ENCODE data around the gene NGEF. TPM values are rescaled to one million over a fixed set of nuclear protein-coding genes. Genes with fewer than 3 reads are reported as not detected.
"Not testable (repeated sequence)": the region's sequence is repeated elsewhere in the genome, so short reads cannot be mapped to it uniquely, and the experiment has no call there.

Gene NGEF, protein sequence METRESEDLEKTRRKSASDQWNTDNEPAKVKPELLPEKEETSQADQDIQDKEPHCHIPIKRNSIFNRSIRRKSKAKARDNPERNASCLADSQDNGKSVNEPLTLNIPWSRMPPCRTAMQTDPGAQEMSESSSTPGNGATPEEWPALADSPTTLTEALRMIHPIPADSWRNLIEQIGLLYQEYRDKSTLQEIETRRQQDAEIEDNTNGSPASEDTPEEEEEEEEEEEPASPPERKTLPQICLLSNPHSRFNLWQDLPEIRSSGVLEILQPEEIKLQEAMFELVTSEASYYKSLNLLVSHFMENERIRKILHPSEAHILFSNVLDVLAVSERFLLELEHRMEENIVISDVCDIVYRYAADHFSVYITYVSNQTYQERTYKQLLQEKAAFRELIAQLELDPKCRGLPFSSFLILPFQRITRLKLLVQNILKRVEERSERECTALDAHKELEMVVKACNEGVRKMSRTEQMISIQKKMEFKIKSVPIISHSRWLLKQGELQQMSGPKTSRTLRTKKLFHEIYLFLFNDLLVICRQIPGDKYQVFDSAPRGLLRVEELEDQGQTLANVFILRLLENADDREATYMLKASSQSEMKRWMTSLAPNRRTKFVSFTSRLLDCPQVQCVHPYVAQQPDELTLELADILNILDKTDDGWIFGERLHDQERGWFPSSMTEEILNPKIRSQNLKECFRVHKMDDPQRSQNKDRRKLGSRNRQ
- total RNA-seq, result 6.1 TPM

DNA sequence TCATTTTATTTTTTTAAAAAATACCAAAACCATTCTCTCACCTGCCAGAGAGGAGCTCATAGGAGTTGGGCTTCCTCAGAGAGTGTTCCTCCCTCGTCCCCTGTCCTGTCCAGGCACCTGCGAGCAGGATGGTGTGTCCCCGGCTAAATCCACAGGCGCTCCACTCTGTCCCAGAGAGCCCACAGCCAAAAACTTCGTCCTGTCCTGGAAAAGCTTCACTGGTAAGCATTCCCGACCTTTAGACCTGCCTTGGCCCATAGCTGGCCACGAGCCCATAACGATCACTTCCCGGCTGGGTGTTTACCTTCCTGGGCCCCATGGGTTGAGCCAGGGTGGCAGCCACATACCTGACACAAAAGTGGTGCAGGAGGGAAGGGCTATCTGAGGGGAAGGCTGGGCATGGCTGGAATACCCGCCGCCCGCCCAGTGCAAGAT, at the start of gene NGEF:
Gene NGEF, minus strand, starts transcription at position 230 of the 435 bp plus-strand sequence. CDS start 38,366 bp downstream, outside the sequence.
- ATAC-seq, result no peak

DNA sequence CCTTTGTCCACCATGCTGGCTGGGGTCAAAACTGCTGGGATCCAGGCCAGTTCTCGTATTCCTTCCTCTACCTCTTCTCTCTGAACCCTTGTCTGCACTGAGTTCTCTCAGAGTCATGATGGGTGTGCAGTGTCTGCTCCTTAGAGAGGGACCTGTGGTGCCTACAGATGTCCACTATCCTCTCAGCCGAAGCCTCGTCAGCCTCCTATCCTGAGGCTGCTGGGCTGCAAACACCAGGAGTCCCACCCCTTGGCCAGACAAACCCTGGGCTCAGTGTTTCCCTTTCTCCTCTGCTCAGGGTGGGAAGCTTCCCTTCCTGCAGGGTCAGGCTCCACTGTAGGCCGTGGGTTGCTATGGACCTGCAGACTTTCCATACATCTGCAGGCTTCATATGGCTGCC, 49.4 kb upstream of the NGEF start:
- ATAC-seq, result no peak

DNA sequence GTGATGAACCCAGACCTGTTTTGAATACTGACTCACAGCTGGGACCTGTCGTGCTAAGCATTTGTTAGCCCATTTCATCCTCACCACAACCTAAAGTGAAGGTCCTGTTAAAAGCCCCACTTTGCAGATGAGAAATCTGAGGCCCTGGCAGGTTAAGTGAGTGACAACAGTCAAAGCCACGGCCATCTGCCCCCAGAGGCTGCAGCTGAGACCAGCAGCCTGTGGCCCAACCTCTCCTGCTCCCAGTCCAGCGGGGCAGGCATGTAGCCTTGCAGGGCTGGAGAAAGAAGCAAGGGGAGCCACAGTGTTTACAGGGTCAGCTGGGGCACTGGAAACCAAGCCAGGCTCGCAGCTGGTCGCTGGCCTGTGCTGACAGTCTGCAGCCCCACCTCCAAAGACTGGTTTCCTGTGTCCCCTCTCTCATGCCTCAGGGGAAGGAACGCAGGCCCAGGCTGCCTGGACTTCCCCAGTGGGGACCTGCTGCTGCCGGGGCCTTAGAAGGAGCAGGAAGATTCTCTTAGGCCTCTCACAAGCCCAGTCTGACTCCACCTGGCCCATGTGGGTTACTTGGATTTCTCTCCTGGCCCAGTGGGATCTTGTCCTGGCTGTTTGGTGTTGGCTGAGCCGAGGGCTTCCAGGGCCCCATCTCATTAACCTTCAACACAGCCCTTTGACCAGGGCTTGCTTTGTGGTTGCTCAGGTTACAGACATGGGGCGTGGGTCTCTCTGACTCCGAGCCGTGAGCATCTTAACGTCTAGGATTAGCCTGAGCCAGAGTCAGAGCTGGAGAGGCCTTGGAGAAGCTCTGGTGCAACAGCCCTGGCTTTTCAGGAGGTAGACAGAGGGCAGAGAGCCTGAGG, 48.8 kb upstream of the NGEF start:
- no peak for ATAC-seq

DNA sequence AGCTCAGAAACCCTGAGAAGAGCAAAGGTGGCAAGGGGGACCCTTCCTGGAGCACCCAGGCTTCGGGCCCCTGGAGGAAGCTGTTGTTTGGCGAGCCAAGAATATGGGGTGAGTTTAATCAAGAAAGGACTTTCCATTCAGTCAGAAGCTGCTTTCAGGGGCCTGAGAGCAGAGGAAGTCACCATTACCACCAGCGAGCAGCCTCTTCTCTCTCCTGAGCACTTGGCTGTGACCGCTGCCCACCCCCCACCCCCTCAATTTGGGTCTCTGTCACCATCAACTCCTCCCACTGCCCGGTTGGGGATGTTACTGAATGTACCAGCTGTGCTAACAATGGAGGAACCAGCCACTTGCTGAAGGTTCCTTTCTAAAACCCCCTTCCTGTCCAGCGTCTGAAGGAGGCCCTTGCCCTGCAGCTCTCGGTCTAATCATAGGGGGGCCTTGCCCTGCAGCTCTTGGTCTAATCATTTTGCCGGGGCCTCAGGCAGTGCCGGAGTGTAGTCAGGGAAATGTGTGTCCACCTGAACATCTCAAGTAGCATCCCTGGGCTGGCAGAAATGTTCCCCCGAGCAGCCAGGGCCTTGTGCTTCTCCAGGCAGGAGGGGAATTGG, 48.0 kb upstream of the NGEF start:
- ATAC-seq, result no peak

DNA sequence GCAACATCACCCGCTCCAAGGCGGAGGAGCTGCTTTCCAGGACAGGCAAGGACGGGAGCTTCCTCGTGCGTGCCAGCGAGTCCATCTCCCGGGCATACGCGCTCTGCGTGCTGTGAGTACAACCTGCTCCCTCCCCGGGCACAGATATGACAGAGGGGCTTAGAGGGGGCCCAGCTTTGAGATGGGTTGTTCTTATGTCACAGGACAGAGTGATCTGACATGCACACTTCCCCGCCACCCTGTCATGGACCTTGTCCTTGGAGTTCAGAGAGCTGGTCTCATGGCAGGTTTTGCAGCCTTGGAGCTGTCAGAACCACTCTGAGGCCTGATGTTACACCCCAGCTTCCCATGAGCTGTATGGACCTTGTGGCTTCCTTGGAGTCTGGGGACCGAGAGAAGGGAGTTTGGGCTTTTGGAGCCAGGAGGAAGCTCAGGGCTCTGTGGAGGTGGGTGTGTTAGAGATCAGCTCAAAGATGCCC, 47.5 kb upstream of the NGEF start:
- peak; percentile 2 for ATAC-seq

DNA sequence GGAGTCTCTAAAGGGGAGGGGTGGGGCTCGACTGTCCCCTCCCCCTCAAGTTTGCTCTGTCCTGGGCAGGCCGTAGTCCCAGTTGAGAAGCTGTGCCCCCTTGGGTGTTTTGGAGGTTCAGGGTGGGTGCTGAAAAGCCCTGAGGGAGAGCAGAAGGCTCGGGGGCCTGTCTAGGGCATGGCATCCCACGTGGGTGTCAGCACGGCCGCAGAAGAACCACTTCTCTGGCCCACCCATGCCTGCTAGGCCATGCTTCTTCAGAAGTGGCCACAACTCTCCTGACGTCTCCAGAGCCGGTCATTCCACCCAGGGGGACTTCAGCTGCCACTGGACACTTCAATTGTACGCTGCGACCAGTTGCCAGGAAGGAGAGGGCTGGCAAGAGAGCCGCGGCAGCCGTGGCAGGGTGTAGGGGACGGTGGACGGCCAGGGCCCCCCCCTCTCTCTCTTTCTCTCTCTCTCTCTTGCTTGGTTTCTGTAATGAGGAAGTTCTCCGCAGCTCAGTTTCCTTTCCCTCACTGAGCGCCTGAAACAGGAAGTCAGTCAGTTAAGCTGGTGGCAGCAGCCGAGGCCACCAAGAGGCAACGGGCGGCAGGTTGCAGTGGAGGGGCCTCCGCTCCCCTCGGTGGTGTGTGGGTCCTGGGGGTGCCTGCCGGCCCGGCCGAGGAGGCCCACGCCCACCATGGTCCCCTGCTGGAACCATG, 46.9 kb upstream of the NGEF start, which contains the start of gene INPP5D:
Gene INPP5D, plus strand, starts transcription at position 546 of the 704 bp plus-strand sequence. Its CDS starts 137 bp downstream, at position 683.
- ATAC-seq, result peak; percentile 34

DNA sequence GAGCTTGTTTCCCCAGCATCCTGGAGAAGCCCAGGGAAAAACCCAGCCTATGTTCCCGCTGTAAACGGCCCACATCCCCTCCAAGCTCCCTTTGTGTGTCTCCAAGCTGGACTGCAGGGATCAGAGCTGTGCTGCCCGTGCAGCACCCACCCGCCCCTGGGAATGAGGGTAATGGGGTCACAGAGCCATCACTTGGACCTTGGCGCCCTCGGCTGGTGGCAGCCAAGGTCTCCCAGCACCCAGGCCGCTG, 46.4 kb upstream of the NGEF start:
- ATAC-seq, result no peak

DNA sequence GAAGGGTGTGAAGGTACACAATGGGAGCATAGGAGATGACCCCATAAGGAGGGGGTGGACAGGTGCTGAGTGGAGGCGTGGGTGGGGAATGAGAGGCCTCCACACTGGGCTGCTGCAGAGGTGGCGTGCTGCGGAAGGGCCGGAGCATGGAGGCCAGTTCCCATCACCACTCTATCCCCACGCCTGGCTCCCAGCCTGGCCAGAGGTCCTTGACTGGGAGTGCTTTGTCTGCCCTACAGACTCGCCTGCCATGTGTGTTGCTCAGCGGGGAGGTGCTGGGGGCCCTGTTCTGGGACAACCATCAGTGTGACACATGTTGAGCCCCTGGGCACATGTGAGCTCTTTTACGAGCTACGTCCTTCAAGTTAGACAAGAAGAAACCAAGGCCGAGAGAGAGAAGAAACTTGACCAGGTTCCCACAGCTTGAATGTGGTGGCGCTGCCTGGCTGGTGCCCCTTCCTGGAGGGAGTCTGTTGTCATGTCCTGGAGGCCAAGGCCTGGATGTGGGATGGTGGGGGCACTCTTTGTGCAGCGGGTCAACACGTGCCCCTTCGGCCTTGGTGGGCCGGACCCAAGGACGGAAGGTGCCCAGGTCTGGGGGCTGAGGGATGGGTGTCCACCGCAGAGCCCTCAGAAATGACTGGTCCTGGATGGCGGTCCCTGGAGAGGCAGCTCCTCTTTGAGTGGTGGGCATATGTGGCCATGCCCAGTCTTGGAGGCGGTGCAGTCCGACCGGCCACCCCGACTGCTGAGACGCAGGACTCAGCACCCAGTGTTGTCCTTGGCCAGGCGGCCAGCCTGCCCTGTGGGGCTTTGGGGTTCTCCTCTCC, 45.9 kb upstream of the NGEF start:
- ATAC-seq, result no peak

DNA sequence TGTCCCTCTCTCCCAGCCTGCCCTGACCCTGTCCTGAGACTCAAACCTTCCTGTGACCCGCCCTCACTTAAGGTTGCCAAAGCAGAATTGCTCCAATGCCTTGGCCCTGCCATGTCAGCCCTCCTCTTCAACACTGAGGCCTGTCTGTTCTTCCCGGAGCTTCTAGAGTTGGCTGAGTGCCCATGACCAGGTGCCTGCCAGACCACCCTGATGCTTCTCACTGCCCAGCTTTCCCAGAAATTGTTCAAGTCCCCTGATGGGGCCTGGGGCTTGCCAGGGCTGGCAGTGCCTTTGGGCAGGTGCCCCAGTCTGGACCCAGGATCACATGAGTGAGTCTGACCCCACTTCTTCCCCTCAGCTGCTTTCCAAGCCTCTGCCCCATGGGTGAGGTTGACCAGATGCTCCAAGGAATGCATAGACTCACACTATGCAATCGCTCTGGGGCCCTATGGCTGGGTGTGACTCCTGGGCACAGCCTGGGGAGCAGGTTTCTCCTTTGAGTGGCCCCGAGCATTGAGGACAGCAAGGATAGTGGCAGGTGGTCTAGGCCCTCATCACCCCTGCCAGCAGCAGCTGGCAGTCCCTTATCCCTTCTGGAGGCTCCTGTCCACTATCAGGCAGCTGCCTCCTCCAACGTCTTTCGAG, 44.0 kb upstream of the NGEF start:
- ATAC-seq, result no peak

DNA sequence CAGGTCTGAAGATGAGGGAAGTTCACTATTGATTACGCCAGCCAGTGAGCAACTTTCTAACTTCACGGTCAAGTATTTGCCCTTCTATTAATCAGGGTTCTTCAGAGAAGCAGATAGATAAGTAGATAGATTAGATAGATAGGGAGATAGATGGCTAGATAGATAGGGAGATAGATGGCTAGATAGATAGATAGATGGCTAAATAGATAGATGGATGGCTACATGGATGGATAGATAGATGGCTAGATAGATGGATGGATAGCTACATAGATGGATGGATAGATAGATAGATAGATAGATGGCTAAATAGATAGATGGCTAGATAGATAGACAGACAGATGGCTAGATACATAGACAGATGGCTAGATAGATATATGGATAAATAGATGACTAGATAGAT, 42.3 kb upstream of the NGEF start:
- ATAC-seq, result no peak

DNA sequence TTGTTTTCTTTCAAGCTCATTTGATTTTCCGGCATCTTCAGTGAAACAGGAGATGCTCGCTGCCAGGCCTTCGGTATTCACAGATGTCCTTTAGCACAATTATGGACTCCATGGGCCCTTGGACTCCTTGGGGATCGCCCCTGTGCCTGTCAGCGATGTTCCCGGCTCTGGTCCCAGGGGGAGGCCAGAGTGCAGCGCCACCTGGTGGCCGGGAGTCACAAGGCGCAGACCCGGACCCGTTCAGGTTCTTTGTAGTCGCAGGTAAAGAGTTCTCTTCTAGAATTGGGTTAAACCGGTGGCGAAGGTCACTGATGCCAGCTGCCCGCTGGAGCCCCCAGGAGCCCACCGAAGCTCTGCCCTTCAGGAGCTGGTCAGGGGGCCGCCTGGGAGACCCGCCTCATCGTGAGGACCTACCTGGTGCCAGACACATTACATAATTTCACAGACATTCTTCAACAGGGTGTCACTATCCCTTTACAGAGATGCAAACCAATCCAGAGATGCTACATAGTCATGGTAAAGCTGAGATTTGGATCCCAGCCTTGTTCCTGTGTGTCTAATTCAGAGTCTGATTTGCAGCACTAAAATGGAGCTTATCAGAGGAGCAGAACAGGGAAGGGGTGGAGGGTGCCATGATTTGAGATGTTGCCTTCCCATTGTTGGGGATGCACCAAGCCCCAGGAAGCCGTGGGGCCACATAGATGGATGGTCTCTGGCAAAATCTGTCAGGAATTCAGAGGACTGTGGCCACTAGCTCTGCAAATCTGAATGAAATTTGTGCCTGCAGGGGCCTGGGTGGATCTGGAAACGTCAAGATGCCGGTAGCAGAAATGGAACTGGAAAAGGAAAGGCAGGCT, 41.1 kb upstream of the NGEF start:
- no peak for ATAC-seq

DNA sequence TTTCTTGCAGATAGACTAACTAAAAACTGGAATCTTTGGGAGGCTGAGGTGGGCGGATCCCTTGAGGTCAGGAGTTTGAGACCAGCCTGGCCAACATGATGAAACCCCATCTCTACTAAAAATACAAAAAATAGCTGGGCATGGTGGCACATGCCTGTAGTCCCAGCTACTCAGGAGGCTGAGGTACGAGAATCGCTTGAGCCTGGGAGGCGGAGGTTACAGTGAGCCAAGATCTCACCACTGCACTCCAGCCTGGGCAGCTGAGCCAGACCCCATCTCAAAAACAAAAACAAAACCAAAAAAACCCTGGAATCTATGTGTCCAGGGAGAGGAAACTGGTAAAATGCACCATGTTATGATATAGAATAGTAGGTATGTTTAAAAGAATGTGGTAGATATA, 39.5 kb upstream of the NGEF start:
- not testable (repeated sequence) for ATAC-seq

DNA sequence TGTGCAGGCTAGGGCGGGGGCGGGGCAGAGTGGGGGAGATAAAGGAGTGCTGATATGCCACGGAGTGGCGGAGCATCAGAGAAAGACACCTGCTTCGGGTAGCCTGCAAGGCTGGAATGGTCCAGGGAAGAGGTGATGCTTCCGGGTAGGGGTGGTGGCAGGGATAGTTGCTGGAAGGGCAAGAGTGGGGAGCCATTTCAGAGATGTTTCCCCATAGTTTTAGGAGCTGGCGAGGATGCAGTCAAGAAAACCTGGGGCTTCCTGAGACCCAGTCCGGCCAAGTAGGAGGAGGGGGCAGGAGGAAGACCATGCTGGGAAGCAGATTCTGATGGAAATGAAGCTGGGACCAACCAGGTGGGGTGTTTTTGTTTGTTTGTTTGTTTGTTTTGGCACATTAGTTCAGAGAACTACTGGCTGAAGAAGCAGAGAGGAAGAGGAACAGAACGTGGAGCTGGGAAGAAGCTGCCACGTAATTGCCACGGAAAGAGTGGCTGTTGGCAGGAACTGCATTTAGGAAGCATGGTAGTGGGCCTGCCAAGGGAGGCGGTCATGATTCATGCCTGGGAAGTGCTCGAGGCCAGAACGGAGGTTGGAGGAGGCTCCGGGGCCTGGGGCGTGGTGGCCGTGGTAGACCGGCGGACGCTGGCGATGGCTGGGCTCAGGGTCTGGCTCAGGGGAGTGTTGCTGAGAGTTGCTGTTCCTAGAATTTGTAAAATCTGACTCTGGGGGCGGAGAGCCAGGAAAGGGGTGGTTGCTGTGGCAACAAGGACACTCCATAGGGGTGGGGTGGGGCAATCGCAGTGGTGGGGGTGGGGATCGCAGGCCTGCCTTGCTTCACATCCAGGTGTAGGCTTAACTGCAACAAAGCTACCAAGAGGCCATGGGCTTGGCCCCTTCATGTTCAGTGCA, 38.4 kb upstream of the NGEF start:
- ATAC-seq, result peak; percentile 84

DNA sequence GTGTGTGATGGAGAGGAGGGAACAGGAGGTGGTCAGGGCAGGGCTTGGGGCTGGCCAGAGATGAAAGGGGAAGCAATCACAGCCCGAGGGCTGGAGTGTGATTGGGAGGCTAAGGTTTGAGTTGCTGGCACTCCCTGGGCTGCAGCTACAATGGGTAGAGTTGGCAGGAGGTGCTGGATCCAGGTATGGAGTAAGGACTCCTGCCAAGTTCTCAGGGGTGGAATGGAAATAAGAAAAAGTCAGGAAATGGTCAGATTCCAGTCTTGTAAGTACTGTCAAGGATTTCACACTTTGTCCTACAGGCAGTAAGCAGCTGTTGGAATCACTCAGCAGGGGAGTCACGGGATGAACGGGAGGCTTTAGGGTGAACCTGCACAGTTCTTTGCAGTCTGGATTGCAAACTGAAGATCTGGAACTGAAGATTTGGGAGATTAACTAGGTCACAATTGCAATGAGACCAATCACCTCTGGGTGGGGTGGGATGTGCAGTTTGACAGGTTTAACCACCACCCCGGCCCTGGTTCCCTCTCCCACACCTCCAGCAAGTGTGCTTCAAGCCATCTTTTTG, 36.2 kb upstream of the NGEF start:
- peak; percentile 69 for ATAC-seq

DNA sequence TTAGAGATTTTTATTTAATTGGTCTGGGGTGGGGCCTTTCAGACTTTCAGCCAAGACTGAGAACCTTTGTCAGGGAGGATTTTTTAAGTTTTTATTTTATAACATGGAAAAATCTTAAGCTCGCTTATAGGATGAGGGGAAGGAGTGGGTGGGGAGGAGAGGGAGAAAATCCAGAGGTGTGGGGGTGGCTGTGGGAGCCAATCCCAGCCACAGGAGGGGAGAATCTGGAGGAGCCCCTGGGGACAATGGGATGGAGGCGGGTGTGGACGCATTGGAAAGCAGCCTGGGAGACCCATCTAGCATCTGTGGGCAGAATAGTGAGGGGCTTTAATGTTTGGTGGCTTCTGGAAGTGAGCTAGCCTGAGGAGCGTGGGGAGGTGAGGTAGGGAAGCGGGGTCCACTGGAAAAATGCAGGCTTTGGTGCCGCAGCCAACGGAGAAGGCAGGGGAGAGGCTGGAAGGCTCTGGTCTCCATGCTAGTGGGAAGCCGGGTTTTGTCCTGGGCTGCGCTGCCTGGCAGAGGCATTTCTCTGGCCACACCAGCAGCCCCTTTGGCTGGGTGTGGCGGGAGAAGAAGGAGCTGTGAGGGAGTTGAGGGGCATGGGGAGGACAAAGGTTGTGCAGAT, 35.6 kb upstream of the NGEF start:
- ATAC-seq, result no peak

DNA sequence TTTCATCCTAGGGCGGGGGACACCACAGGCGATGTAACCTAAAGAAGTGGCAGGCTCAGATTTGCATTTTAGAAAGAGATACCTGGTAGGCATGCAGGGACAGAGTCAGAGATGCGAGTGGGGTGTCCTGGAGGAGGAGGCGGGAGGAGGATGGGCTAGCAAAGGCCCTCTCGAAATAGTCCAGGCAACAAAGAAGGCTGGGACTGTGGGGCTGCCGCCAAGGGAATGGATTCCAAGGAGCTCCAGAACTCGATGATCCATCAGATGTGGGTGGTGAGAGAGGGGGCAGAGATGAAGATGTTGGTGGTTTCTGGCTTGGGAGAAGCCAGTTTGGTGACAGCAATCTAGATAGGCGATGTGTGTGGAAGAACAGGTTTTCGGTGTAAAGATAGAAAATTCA, 34.6 kb upstream of the NGEF start:
- ATAC-seq, result no peak

DNA sequence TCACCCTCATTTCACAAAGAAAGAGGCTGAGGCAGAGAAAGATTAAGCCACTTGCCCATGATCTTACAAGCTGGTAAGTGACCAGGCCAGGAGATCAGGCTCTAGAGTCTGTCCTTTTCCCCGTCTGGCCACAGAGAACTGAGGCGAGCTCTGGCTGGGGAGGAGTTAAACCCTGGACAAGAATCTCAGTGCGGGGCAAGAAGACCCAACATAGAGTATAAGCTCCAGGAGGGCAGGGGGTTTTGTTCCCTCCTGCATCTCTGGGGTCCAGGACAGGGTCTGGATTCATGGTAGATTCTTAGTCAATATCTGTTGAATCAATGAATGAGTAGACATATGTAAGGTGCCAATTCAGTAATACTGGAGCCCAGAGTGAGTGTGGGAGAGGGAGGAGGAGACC, 34.1 kb upstream of the NGEF start:
- no peak for ATAC-seq
